ENCODE measurements around the gene UBE2D2.
A peak's percentile ranks its signal among the peaks of the same experiment; 100 is the strongest.

The UBE2D2 gene

DNA sequence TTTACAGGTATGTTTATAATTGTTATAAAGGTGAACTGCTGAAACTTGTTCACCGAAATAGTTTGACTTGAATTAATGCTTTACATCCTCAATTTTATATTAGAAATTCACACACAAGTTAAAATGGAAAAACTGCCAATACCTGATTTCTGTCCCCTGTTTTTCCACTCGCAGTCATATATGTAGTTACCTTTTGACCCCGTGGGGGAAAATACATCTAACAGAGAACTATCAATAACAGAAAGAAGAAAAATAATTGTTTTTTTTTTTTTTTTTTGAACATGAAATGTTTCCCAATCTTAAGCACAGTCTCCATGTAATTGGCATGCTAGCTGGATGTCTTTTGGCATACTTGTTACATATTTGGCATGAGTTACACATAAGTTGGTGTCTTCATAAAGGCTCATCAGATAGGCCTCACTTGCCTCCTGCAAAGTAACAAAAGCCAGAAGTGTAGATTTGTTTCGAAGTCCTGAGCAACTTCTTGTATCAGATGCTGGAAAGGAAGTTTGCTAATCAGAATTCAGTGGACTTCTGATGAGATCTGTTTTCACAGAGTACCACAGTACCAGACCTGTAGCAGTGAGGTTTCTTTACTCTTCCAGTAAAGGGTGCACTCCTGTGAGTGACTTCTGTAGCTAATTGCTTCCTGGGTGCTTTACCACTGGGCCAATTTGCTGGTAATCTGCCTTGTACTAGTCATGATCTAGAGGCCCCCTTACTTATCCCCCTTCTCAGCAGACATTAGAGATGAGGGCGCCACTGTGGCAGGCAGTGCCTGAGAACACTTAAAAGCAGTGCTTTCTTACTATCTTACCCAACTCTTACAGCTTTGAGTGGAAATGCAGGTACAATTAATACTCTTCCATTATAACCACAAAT, 50.8 kb downstream of the UBE2D2 start:
- TF ChIP-seq, protein P1, sequence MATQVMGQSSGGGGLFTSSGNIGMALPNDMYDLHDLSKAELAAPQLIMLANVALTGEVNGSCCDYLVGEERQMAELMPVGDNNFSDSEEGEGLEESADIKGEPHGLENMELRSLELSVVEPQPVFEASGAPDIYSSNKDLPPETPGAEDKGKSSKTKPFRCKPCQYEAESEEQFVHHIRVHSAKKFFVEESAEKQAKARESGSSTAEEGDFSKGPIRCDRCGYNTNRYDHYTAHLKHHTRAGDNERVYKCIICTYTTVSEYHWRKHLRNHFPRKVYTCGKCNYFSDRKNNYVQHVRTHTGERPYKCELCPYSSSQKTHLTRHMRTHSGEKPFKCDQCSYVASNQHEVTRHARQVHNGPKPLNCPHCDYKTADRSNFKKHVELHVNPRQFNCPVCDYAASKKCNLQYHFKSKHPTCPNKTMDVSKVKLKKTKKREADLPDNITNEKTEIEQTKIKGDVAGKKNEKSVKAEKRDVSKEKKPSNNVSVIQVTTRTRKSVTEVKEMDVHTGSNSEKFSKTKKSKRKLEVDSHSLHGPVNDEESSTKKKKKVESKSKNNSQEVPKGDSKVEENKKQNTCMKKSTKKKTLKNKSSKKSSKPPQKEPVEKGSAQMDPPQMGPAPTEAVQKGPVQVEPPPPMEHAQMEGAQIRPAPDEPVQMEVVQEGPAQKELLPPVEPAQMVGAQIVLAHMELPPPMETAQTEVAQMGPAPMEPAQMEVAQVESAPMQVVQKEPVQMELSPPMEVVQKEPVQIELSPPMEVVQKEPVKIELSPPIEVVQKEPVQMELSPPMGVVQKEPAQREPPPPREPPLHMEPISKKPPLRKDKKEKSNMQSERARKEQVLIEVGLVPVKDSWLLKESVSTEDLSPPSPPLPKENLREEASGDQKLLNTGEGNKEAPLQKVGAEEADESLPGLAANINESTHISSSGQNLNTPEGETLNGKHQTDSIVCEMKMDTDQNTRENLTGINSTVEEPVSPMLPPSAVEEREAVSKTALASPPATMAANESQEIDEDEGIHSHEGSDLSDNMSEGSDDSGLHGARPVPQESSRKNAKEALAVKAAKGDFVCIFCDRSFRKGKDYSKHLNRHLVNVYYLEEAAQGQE (IDR thresholded peaks at IDR 0.05; ENCODE audit: low read depth): no peak
- TF ChIP-seq YY1 (IDR thresholded peaks at IDR 0.05; ENCODE audit: low read depth) (no peak), TCF12 (IDR thresholded peaks at IDR 0.05; ENCODE audit: low read depth) (no peak), CREB1 (IDR thresholded peaks at IDR 0.05; ENCODE audit: low read depth) (no peak)
- TF ChIP-seq, protein P2, sequence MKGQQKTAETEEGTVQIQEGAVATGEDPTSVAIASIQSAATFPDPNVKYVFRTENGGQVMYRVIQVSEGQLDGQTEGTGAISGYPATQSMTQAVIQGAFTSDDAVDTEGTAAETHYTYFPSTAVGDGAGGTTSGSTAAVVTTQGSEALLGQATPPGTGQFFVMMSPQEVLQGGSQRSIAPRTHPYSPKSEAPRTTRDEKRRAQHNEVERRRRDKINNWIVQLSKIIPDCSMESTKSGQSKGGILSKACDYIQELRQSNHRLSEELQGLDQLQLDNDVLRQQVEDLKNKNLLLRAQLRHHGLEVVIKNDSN (IDR thresholded peaks at IDR 0.05): no peak

DNA sequence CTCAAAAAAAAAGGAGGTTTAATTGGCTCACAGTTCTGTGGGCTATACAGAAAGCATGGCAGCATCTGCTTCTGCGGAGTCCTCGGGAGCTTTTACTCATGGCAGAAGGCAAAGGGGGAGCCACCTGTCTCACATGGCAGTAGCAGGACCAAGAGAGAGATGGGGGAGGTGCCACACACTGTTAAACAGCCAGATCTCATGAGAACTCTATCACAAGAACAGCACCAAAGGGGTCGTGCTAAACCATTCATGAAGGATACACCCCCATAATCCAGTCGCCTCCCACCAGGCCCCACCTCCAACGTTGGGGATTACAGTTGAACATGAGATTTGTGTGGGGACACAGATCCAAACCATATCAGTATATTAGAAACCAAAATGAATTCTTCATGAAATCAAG, 58.7 kb downstream of the UBE2D2 start:
- TF ChIP-seq, protein P1 (IDR thresholded peaks at IDR 0.05; ENCODE audit: low read depth): no peak
- no peak for TF ChIP-seq RAD21 (IDR thresholded peaks at IDR 0.05; ENCODE audit: low read depth)
- no peak for TF ChIP-seq NFIC (IDR thresholded peaks at IDR 0.05)
- no peak for TF ChIP-seq TEAD4 (IDR thresholded peaks at IDR 0.05)
- TF ChIP-seq, protein P3, sequence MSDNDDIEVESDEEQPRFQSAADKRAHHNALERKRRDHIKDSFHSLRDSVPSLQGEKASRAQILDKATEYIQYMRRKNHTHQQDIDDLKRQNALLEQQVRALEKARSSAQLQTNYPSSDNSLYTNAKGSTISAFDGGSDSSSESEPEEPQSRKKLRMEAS (IDR thresholded peaks at IDR 0.05): no peak
- TF ChIP-seq FOXM1 (IDR thresholded peaks at IDR 0.05; ENCODE audit: borderline replicate concordance, low read depth): no peak
- TF ChIP-seq EGR1 (IDR thresholded peaks at IDR 0.05): no peak
- TF ChIP-seq, protein P2 (IDR thresholded peaks at IDR 0.05): no peak
- no peak for TF ChIP-seq CEBPB (IDR thresholded peaks at IDR 0.05)
- no peak for TF ChIP-seq EP300 (IDR thresholded peaks at IDR 0.05; ENCODE audit: borderline replicate concordance)
- no peak for TF ChIP-seq YY1 (IDR thresholded peaks at IDR 0.05; ENCODE audit: low read depth)
- no peak for TF ChIP-seq CREB1 (IDR thresholded peaks at IDR 0.05; ENCODE audit: low read depth)
- TF ChIP-seq TCF12 (IDR thresholded peaks at IDR 0.05; ENCODE audit: low read depth): no peak
- TF ChIP-seq TAF1 (IDR thresholded peaks at IDR 0.05; ENCODE audit: low read depth): no peak

DNA sequence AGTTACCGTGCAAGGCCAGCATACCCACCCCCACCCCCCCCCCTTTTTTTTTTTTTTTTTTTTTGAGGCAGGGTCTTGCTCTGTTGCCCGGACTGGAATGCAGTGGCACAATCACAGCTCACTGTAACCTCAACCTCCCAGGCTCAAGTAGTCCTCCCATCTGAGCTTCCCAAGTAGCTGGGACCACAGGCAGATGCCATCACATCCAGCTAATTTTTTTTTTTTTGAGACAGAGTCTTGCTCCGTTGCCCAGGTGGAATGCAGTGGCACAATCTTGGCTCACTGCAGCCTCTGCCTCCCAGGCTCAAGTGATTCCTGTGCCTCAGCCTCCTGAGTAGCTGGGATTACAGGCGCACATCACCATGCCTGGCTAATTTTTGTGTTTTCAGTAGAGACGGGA, 64.3 kb downstream of the UBE2D2 start:
- TF ChIP-seq CEBPB (IDR thresholded peaks at IDR 0.05): 0 out of 2 replicates have a peak, but pooled peaks have one; percentile 44
- TF ChIP-seq RAD21 (IDR thresholded peaks at IDR 0.05; ENCODE audit: low read depth): peak; percentile 4; the same call in 1 of the 2 replicates
- TF ChIP-seq, protein P2 (IDR thresholded peaks at IDR 0.05): 0 out of 2 replicates have a peak, but pooled peaks have one; percentile 4
- peak; percentile 29; the same call in 1 of the 2 replicates for TF ChIP-seq NFIC (IDR thresholded peaks at IDR 0.05)
- 0 out of 2 replicates have a peak, but pooled peaks have one; percentile 40 for TF ChIP-seq TCF12 (IDR thresholded peaks at IDR 0.05; ENCODE audit: low read depth)
- TF ChIP-seq, protein P3 (IDR thresholded peaks at IDR 0.05): 0 out of 2 replicates have a peak, but pooled peaks have one; percentile 15
- TF ChIP-seq TEAD4 (IDR thresholded peaks at IDR 0.05): peak; percentile 85

DNA sequence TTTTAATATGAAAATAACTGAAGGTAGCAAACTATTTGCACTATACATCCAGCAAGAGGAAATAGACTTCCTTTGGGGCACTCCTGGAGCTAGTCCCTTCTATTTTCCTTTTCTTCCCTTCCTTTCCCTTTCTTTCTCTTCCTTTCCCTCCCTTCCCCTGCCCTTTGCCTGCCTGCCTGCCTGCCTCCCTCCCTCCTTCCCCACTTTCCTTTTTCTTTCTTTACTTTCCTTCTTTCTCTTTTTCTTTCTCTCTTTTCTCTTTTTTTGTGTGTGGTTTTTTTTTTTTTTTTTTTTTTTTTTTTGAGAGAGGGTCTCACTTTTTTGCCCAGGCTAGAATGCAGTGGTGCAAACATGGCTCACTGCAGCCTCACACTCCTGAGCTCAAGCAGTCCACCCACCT, 69.7 kb downstream of the UBE2D2 start:
- no peak for TF ChIP-seq CEBPB (IDR thresholded peaks at IDR 0.05)
- TF ChIP-seq, protein P1 (IDR thresholded peaks at IDR 0.05; ENCODE audit: low read depth): no peak
- TF ChIP-seq FOXM1 (IDR thresholded peaks at IDR 0.05; ENCODE audit: borderline replicate concordance, low read depth): no peak
- TF ChIP-seq ZBTB7A (IDR thresholded peaks at IDR 0.05; ENCODE audit: low read depth): no peak
- TF ChIP-seq RAD21 (IDR thresholded peaks at IDR 0.05; ENCODE audit: low read depth): no peak
- no peak for TF ChIP-seq CREB1 (IDR thresholded peaks at IDR 0.05; ENCODE audit: low read depth)
- TF ChIP-seq, protein P2 (IDR thresholded peaks at IDR 0.05): no peak
- TF ChIP-seq TAF1 (IDR thresholded peaks at IDR 0.05; ENCODE audit: low read depth): no peak
- no peak for TF ChIP-seq TCF12 (IDR thresholded peaks at IDR 0.05; ENCODE audit: low read depth)
- no peak for TF ChIP-seq NFIC (IDR thresholded peaks at IDR 0.05)
- TF ChIP-seq YY1 (IDR thresholded peaks at IDR 0.05; ENCODE audit: low read depth): no peak
- TF ChIP-seq EP300 (IDR thresholded peaks at IDR 0.05; ENCODE audit: borderline replicate concordance): no peak
